ENCODE results near the gene TRPT1. TPM values are rescaled to one million over a fixed set of nuclear protein-coding genes. Genes with fewer than 3 reads are reported as not detected.

The TRPT1 gene
- total and polyA plus RNA-seq, 2 of the 4 experiments (the other 2 are of a cell fraction) = 63.2 to 81.9 TPM

DNA sequence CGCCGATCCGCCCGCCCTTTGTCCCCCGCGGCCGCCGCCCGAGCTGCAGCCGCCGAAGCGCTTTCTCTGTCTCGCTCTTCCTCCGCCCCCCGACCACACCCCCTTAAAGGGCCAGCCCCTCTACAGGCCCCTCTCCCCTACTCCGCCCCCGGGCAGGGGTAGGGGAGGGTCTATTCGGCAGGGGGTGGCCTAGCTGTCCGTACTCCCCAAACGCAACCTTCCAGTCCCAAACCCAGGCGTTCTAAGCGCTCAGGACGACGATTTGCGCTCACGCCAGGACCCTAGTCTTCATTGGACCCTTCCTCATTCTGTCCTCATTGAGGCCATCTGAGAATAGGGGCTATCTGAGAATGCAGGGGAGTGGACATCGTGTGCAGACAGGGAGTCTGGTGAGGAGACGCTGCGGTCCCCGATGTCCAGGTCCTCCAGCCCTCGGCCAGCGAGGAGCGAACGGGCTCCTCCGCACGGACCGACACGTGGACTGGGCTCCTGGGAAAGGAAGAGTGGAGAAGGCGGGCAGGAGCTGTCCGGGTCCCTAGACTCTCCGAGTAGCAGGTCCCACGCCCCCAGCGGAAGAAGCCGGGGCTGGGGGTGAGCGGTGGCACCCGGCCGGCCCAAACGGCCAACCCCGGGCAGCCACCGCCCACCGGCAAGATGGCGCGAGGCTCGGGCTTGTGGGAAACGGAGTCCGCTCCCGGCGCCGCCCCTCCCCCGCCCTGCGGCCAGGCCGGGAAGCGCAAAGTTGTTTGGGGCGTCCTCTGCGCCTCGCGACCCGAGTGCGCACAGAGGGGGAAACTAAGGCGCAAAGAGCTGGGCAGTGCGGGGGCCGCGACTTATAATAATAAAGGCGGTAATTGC is 21.1 kb upstream of the TRPT1 start, which contains the start of gene PPP1R14B:
Gene PPP1R14B (minus strand): TSS at position 73 of the 858 bp plus-strand sequence. CDS start 270 bp downstream, outside the sequence.
- H3K79me1 ChIP-seq (ENCODE audit: low read depth in 1 of 2, low read length in 2 of 2) = peaks cover 7 to 37% of the 10 kb centered on the region in 2 experiments; a peak in 3 of 4 replicates
- H4K91ac ChIP-seq (ENCODE audit: insufficient read depth, low read depth, low read length) = peak within 1 kb of the TSS; percentile 98
- H3K4ac ChIP-seq (ENCODE audit: low read depth, low read length) = peak within 1 kb of the TSS; percentile 100
- peak; percentile 61 for ATAC-seq (ENCODE audit: low read depth)
- ChIA-PET POLR2A (ENCODE audit: unreplicated experiment) (interaction anchor here (1.2 kb wide), 1 partner anchor 23 kb away, joined by 3 read pairs; no protein-coding TSS in a partner anchor), CTCF (interaction anchor here (2.1 kb wide), 1 partner anchor 54 kb away, joined by 7 read pairs; no protein-coding TSS in a partner anchor)
- peak within 1 kb of the TSS; percentile 64 for H3K18ac ChIP-seq (ENCODE audit: low read depth, low read length)
- intact Hi-C loops (cut with micrococcal nuclease) (no loop called here), dilution Hi-C loops (cut with HindIII; ENCODE audit: low sequenced_read_pairs, unreplicated experiment) (no loop called here), in situ Hi-C loops (cut with MboI; ENCODE audit: low sequenced_read_pairs) (no loop called here)
- peak within 1 kb of the TSS; percentile 100 for H2AK9ac ChIP-seq (replicated peaks; ENCODE audit: low read depth, low read length, poor library complexity)
- peak within 1 kb of the TSS; percentile 60 for H2BK20ac ChIP-seq (ENCODE audit: low read depth, low read length)
- peak within 1 kb of the TSS; percentile 97 to 99 for H4K8ac ChIP-seq (ENCODE audit: low read depth in 2 of 2, low read length in 2 of 2)
- peak within 1 kb of the TSS; percentile 98 for H2BK5ac ChIP-seq (ENCODE audit: low read depth, low read length, poor library complexity, severe bottlenecking)
- peaks cover 5% of the 10 kb centered on the region for H3K9me1 ChIP-seq (ENCODE audit: insufficient read depth, low read length)
- peak within 1 kb of the TSS; percentile 100 for H3K23ac ChIP-seq (ENCODE audit: low read depth, low read length)
- H4K5ac ChIP-seq (ENCODE audit: low read depth, low read length) = peak within 1 kb of the TSS; percentile 80
- peak within 1 kb of the TSS; percentile 92 for H2AFZ ChIP-seq (replicated peaks; ENCODE audit: low read length, poor library complexity)
- peak within 1 kb of the TSS; percentile 77; the same call in 1 of the 3 replicates for H2BK15ac ChIP-seq (ENCODE audit: low read depth, low read length)
- peaks cover 26% of the 10 kb centered on the region for H4K20me1 ChIP-seq (ENCODE audit: insufficient read depth, low read length)
- H3K27ac ChIP-seq (ENCODE audit: insufficient read depth, low read length) = peak within 1 kb of the TSS; percentile 98
- peak within 1 kb of the TSS; percentile 96 for H3K4me2 ChIP-seq (ENCODE audit: low read depth, low read length)
- H2BK120ac ChIP-seq (ENCODE audit: low read depth, low read length) = peak within 1 kb of the TSS; percentile 92
- H2AK5ac ChIP-seq (ENCODE audit: low read depth, low read length) = peak within 1 kb of the TSS; percentile 100
- WGBS, 2 experiments (ENCODE audit: extremely low coverage in 2 of 2, insufficient read length in 1 of 2) = 3% methylated on average over 27 of the region's 74 CpGs; no CpG with 5 or more reads in 1 of the 2 experiments
- peak within 1 kb of the TSS; percentile 100 for H3K14ac ChIP-seq (replicated peaks; ENCODE audit: low read depth, low read length)
- no peaks in the 10 kb centered on the region for H3K9me3 ChIP-seq (ENCODE audit: control insufficient read depth, insufficient read depth, low read length)
- peak within 1 kb of the TSS; percentile 95 for H3K56ac ChIP-seq (ENCODE audit: extremely low read depth, insufficient read depth, low read length)
- DNase-seq = peak; percentile 80
- H3K4me3 ChIP-seq (ENCODE audit: insufficient read depth, low read depth, low read length) = peak within 1 kb of the TSS; percentile 95
- BruUV-seq (replicated peaks) = no TSS peak
- peak within 1 kb of the TSS; percentile 93 for H3K9ac ChIP-seq (ENCODE audit: low read depth, low read length)
- peaks cover 12% of the 10 kb centered on the region for H3K36me3 ChIP-seq (ENCODE audit: control insufficient read depth, insufficient read depth, low read length)
- no peaks in the 10 kb centered on the region for H3K27me3 ChIP-seq (ENCODE audit: control insufficient read depth, insufficient read depth, low read length)
- peaks cover 11% of the 10 kb centered on the region for H3K4me1 ChIP-seq (ENCODE audit: control insufficient read depth, insufficient read depth, low read length)
- no peak for TF ChIP-seq SMC3 (IDR thresholded peaks at IDR 0.05; ENCODE audit: low read depth, low read length)
- peak; percentile 60; the same call in 1 of the 2 replicates for TF ChIP-seq MAZ (IDR thresholded peaks at IDR 0.05; ENCODE audit: borderline replicate concordance, low read depth, low read length)
- TF ChIP-seq CEBPB (IDR thresholded peaks at IDR 0.05; ENCODE audit: low read depth, low read length) = no peak
- TF ChIP-seq, protein P1, sequence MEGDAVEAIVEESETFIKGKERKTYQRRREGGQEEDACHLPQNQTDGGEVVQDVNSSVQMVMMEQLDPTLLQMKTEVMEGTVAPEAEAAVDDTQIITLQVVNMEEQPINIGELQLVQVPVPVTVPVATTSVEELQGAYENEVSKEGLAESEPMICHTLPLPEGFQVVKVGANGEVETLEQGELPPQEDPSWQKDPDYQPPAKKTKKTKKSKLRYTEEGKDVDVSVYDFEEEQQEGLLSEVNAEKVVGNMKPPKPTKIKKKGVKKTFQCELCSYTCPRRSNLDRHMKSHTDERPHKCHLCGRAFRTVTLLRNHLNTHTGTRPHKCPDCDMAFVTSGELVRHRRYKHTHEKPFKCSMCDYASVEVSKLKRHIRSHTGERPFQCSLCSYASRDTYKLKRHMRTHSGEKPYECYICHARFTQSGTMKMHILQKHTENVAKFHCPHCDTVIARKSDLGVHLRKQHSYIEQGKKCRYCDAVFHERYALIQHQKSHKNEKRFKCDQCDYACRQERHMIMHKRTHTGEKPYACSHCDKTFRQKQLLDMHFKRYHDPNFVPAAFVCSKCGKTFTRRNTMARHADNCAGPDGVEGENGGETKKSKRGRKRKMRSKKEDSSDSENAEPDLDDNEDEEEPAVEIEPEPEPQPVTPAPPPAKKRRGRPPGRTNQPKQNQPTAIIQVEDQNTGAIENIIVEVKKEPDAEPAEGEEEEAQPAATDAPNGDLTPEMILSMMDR (conservative IDR thresholded peaks at IDR 0.05; ENCODE audit: low read depth, low read length) = 0 out of 2 replicates have a peak, but pooled peaks have one; percentile 1
- TF ChIP-seq FOS (IDR thresholded peaks at IDR 0.05; ENCODE audit: low read depth, low read length) = no peak
- no peak for TF ChIP-seq MAFK (IDR thresholded peaks at IDR 0.05; ENCODE audit: low read depth, low read length)
- TF ChIP-seq, protein P2, sequence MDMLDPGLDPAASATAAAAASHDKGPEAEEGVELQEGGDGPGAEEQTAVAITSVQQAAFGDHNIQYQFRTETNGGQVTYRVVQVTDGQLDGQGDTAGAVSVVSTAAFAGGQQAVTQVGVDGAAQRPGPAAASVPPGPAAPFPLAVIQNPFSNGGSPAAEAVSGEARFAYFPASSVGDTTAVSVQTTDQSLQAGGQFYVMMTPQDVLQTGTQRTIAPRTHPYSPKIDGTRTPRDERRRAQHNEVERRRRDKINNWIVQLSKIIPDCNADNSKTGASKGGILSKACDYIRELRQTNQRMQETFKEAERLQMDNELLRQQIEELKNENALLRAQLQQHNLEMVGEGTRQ (IDR thresholded peaks at IDR 0.05; ENCODE audit: low read depth, low read length) = peak; percentile 51; the same call in 1 of the 2 replicates
- TF ChIP-seq RCOR1 (IDR thresholded peaks at IDR 0.05; ENCODE audit: insufficient replicate concordance, low read length) = no peak
- peak; percentile 72; the same call in 1 of the 2 replicates for TF ChIP-seq POLR2A (IDR thresholded peaks at IDR 0.05; ENCODE audit: low read depth, low read length)
- TF ChIP-seq MXI1 (IDR thresholded peaks at IDR 0.05; ENCODE audit: borderline replicate concordance, low read depth, low read length) = peak; percentile 93
- no peak for TF ChIP-seq CHD1 (IDR thresholded peaks at IDR 0.05; ENCODE audit: low read depth, low read length)
- TF ChIP-seq BHLHE40 (IDR thresholded peaks at IDR 0.05; ENCODE audit: low read depth, low read length) = 0 out of 2 replicates have a peak, but pooled peaks have one; percentile 35
- TF ChIP-seq, protein P3, sequence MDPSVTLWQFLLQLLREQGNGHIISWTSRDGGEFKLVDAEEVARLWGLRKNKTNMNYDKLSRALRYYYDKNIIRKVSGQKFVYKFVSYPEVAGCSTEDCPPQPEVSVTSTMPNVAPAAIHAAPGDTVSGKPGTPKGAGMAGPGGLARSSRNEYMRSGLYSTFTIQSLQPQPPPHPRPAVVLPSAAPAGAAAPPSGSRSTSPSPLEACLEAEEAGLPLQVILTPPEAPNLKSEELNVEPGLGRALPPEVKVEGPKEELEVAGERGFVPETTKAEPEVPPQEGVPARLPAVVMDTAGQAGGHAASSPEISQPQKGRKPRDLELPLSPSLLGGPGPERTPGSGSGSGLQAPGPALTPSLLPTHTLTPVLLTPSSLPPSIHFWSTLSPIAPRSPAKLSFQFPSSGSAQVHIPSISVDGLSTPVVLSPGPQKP (IDR thresholded peaks at IDR 0.05; ENCODE audit: borderline replicate concordance, low read depth, low read length) = no peak

All from IMR-90 (cell line).